Measurements from ENCODE around the gene CNN3. TPM values are rescaled to one million over a fixed set of nuclear protein-coding genes. Genes with fewer than 3 reads are reported as not detected.
A peak's percentile ranks its signal among the peaks of the same experiment; 100 is the strongest.

Gene CNN3
- total RNA-seq, 1 donor from 2014 or later = 669 TPM

- peak; percentile 21 to 34 for DNase-seq (ENCODE audit: low read depth in 2 of 2)
These were observed 4.1 kb downstream of the CNN3 start for GRCh38 chr1:94922761-94923331.

GRCh38 chr1:94921977-94922376, 4.9 kb downstream of the CNN3 start:
- DNase-seq (ENCODE audit: low read depth in 2 of 2) = no peak

- DNase-seq (ENCODE audit: low read depth in 2 of 2) = peak; percentile 12 to 54
These were observed 6.8 kb downstream of the CNN3 start for GRCh38 chr1:94920061-94920460.

- DNase-seq (ENCODE audit: low read depth in 2 of 2) = no peak
These were observed 7.5 kb downstream of the CNN3 start for GRCh38 chr1:94919241-94920030.

- DNase-seq (ENCODE audit: low read depth in 2 of 2) = no peak
These were observed 9.7 kb downstream of the CNN3 start for GRCh38 chr1:94917251-94917650.

- peak in 1 of 2 donors; percentile 44 for DNase-seq (ENCODE audit: low read depth in 2 of 2)
These were observed 14.4 kb downstream of the CNN3 start for GRCh38 chr1:94912263-94913184.

- DNase-seq (ENCODE audit: low read depth in 2 of 2) = no peak
These were observed 17.4 kb downstream of the CNN3 start for GRCh38 chr1:94909486-94909885.

- DNase-seq (ENCODE audit: low read depth in 2 of 2) = no peak
These were observed 17.9 kb downstream of the CNN3 start for GRCh38 chr1:94908965-94909364.

- DNase-seq (ENCODE audit: low read depth in 2 of 2) = no peak
These were observed 18.7 kb downstream of the CNN3 start for GRCh38 chr1:94908190-94908589.

GRCh38 chr1:94907136-94907535, 19.8 kb downstream of the CNN3 start:
- DNase-seq (ENCODE audit: low read depth in 2 of 2) = no peak

GRCh38 chr1:94906382-94906781, 20.5 kb downstream of the CNN3 start:
- DNase-seq (ENCODE audit: low read depth in 2 of 2) = no peak

- no peak for DNase-seq (ENCODE audit: low read depth in 2 of 2)
These were observed 21.7 kb downstream of the CNN3 start for GRCh38 chr1:94905207-94905606.

GRCh38 chr1:94903280-94904009, 23.5 kb downstream of the CNN3 start:
- DNase-seq (ENCODE audit: low read depth in 2 of 2) = no peak

- no peak for DNase-seq (ENCODE audit: low read depth in 2 of 2)
These were observed 25.1 kb downstream of the CNN3 start for GRCh38 chr1:94901841-94902240.

GRCh38 chr1:94899756-94900155, 27.2 kb downstream of the CNN3 start:
- DNase-seq (ENCODE audit: low read depth in 2 of 2) = no peak

GRCh38 chr1:94898491-94899385, 28.2 kb downstream of the CNN3 start:
- DNase-seq (ENCODE audit: low read depth in 2 of 2) = no peak

GRCh38 chr1:94895518-94895917, 31.4 kb downstream of the CNN3 start:
- no peak for DNase-seq (ENCODE audit: low read depth in 2 of 2)

- no peak for DNase-seq (ENCODE audit: low read depth in 2 of 2)
These were observed 32.3 kb downstream of the CNN3 start for GRCh38 chr1:94894630-94895029.

GRCh38 chr1:94892604-94893254, 34.2 kb downstream of the CNN3 start:
- no peak for DNase-seq (ENCODE audit: low read depth in 2 of 2)

- no peak for DNase-seq (ENCODE audit: low read depth in 2 of 2)
These were observed 38.7 kb downstream of the CNN3 start for GRCh38 chr1:94888201-94888600.
